ENCODE results near the gene RAB18.
"Not testable (repeated sequence)": the region's sequence is repeated elsewhere in the genome, so short reads cannot be mapped to it uniquely, and the experiment has no call there.

Gene RAB18

GRCh38 chr10:27500886-27501285, 3.2 kb upstream of the RAB18 start:
- H3K79me2 ChIP-seq (ENCODE audit: control insufficient read depth, low read length): peaks cover 18% of the 10 kb centered on the region

GRCh38 chr10:27503498-27504006, 552 bp upstream of the RAB18 start:
- Histone ChIP-seq H3K79me2 (ENCODE audit: control insufficient read depth, low read length) (peaks cover 43% of the 10 kb centered on the region), H3K36me3 (ENCODE audit: control insufficient read depth, low read length) (peaks cover 8% of the 10 kb centered on the region), H3K9me2 (replicated peaks; ENCODE audit: control insufficient read depth, low read length) (no peaks in the 10 kb centered on the region), H3K4me3 (ENCODE audit: low read length) (peak overlapping the region; percentile 90), H3K27me3 (ENCODE audit: control insufficient read depth, low read length) (no peaks in the 10 kb centered on the region), H3K4me1 (ENCODE audit: control insufficient read depth, low read length) (peaks cover 12% of the 10 kb centered on the region), H3K9me3 (ENCODE audit: control insufficient read depth, insufficient read depth, low read length) (peaks cover 2% of the 10 kb centered on the region; the same call in 1 of the 2 replicates), H3K4me2 (ENCODE audit: low read length) (peak overlapping the region; percentile 95), H4K20me1 (ENCODE audit: control insufficient read depth, insufficient read depth, low read depth, low read length) (no peaks in the 10 kb centered on the region), H3F3A (ENCODE audit: control insufficient read depth, insufficient read depth) (no peaks in the 10 kb centered on the region), H3K27ac (ENCODE audit: low read depth, low read length) (peak overlapping the region; percentile 42)
- TF ChIP-seq CTCF (IDR thresholded peaks at IDR 0.05; ENCODE audit: low read depth, low read length, poor library complexity, severe bottlenecking) (no peak), EZH2phosphoT487 (IDR thresholded peaks at IDR 0.05; ENCODE audit: borderline replicate concordance, low read length) (no peak)

More at GRCh38 chr10:27500886-27501285, 3.2 kb upstream of the RAB18 start:
- H3K27me3 ChIP-seq (ENCODE audit: control insufficient read depth, low read length): no peaks in the 10 kb centered on the region; the same call in 1 of the 2 replicates
- H3F3A ChIP-seq (ENCODE audit: control insufficient read depth, insufficient read depth): no peaks in the 10 kb centered on the region
- peaks cover 2% of the 10 kb centered on the region; the same call in 1 of the 2 replicates for H3K9me3 ChIP-seq (ENCODE audit: control insufficient read depth, insufficient read depth, low read length)
- H3K27ac ChIP-seq (ENCODE audit: low read depth, low read length): no peak overlapping the region
- no peak overlapping the region for H3K4me2 ChIP-seq (ENCODE audit: low read length)
- H3K36me3 ChIP-seq (ENCODE audit: control insufficient read depth, low read length): no peaks in the 10 kb centered on the region; the same call in none of the 2 replicates
- no peak for TF ChIP-seq CTCF (IDR thresholded peaks at IDR 0.05; ENCODE audit: low read depth, low read length, poor library complexity, severe bottlenecking)
- TF ChIP-seq EZH2phosphoT487 (IDR thresholded peaks at IDR 0.05; ENCODE audit: borderline replicate concordance, low read length): no peak
- H3K9me2 ChIP-seq (replicated peaks; ENCODE audit: control insufficient read depth, low read length): no peaks in the 10 kb centered on the region
- H4K20me1 ChIP-seq (ENCODE audit: control insufficient read depth, insufficient read depth, low read depth, low read length): no peaks in the 10 kb centered on the region
- H3K4me1 ChIP-seq (ENCODE audit: control insufficient read depth, low read length): peaks cover 11% of the 10 kb centered on the region
- H3K4me3 ChIP-seq (ENCODE audit: low read length): no peak overlapping the region

- Histone ChIP-seq H3K4me2 (ENCODE audit: low read length) (peak overlapping the region; percentile 62), H3K27ac (ENCODE audit: low read depth, low read length) (peak overlapping the region; percentile 10; the same call in 1 of the 2 replicates), H3K4me1 (ENCODE audit: control insufficient read depth, low read length) (peaks cover 12% of the 10 kb centered on the region), H3K27me3 (ENCODE audit: control insufficient read depth, low read length) (no peaks in the 10 kb centered on the region), H3K9me2 (replicated peaks; ENCODE audit: control insufficient read depth, low read length) (no peaks in the 10 kb centered on the region), H3K79me2 (ENCODE audit: control insufficient read depth, low read length) (peaks cover 57% of the 10 kb centered on the region), H3F3A (ENCODE audit: control insufficient read depth, insufficient read depth) (no peaks in the 10 kb centered on the region), H3K9me3 (ENCODE audit: control insufficient read depth, insufficient read depth, low read length) (peaks cover 2% of the 10 kb centered on the region; the same call in 1 of the 2 replicates), H3K36me3 (ENCODE audit: control insufficient read depth, low read length) (peaks cover 19% of the 10 kb centered on the region), H4K20me1 (ENCODE audit: control insufficient read depth, insufficient read depth, low read depth, low read length) (peaks cover 3% of the 10 kb centered on the region; the same call in 1 of the 2 replicates), H3K4me3 (ENCODE audit: low read length) (peak overlapping the region; percentile 90)
- TF ChIP-seq EZH2phosphoT487 (IDR thresholded peaks at IDR 0.05; ENCODE audit: borderline replicate concordance, low read length) (no peak), CTCF (IDR thresholded peaks at IDR 0.05; ENCODE audit: low read depth, low read length, poor library complexity, severe bottlenecking) (no peak)
Observed at GRCh38 chr10:27504808-27505460, 830 bp downstream of the RAB18 start.

- peak overlapping the region; percentile 62 for H3K4me2 ChIP-seq (ENCODE audit: low read length)
- 0 out of 2 replicates have a peak overlapping the region, but pooled peaks have one; percentile 18 for H3K4me3 ChIP-seq (ENCODE audit: low read length)
- not testable (repeated sequence) for H3K27me3 ChIP-seq (ENCODE audit: control insufficient read depth, low read length); H3F3A ChIP-seq (ENCODE audit: control insufficient read depth, insufficient read depth); H3K27ac ChIP-seq (ENCODE audit: low read depth, low read length); H3K9me2 ChIP-seq (replicated peaks; ENCODE audit: control insufficient read depth, low read length); H4K20me1 ChIP-seq (ENCODE audit: control insufficient read depth, insufficient read depth, low read depth, low read length); H3K9me3 ChIP-seq (ENCODE audit: control insufficient read depth, insufficient read depth, low read length)
- H3K79me2 ChIP-seq (ENCODE audit: control insufficient read depth, low read length): peaks cover 63% of the 10 kb centered on the region
- H3K4me1 ChIP-seq (ENCODE audit: control insufficient read depth, low read length): peaks cover 12% of the 10 kb centered on the region
- peaks cover 25% of the 10 kb centered on the region for H3K36me3 ChIP-seq (ENCODE audit: control insufficient read depth, low read length)
Observed at GRCh38 chr10:27505537-27505936, 1.4 kb downstream of the RAB18 start.
